Suprapubic skin (tissue), 4 donors: ENCODE data around the gene SLC11A2. TPM values are rescaled to one million over a fixed set of nuclear protein-coding genes. Genes with fewer than 3 reads are reported as not detected.
A peak's percentile ranks its signal among the peaks of the same experiment; 100 is the strongest.

ENCODE experiments used
- DNase-seq, 2 donors: peaks; one replicate each; pipeline ENCODE4 v3.0.0-alpha.2; 2019; ENCODE audit warnings: low spot score in 2 of 2
- H3K27ac ChIP-seq: fragments of 200-600 bp; sonication (generic); one replicate; pipeline ENCODE4 v1.5.1; 2019
- H3K27me3 ChIP-seq: fragments of 200-600 bp; sonication (generic); one replicate; pipeline ENCODE4 v1.5.1; 2019
- H3K36me3 ChIP-seq: fragments of 200-600 bp; sonication (generic); one replicate; pipeline ENCODE4 v1.5.1; 2019
- H3K4me1 ChIP-seq: fragments of 200-600 bp; sonication (generic); one replicate; pipeline ENCODE4 v1.5.1; 2019
- H3K4me3 ChIP-seq: fragments of 200-600 bp; sonication (generic); one replicate; pipeline ENCODE4 v1.5.1; 2019; ENCODE audit warnings: mild to moderate bottlenecking
- H3K9me3 ChIP-seq: fragments of 200-600 bp; sonication (generic); one replicate; pipeline ENCODE4 v1.5.1; 2019
- CTCF ChIP-seq, 2 donors: fragments of 200-600 bp in 1 of 2; fragments of 450-650 bp in 1 of 2; sonication (generic) in 1 of 2; IDR thresholded peaks; one replicate each; pipeline ENCODE4 v1.5.1; 2016 to 2019; ENCODE audit warnings: antibody characterized with exemption in 2 of 2, mild to moderate bottlenecking in 1 of 2, moderate library complexity in 1 of 2
- EP300 ChIP-seq: sonication (generic); formaldehyde crosslinking; IDR thresholded peaks from one replicate; pipeline ENCODE4 v1.6.1; 2017; ENCODE audit warnings: antibody characterized with exemption
- POLR2A ChIP-seq, 2 donors: fragments of 450-650 bp; IDR thresholded peaks; one replicate each; pipeline ENCODE4 v1.6.1; 2017; ENCODE audit warnings: antibody characterized with exemption in 2 of 2, mild to moderate bottlenecking in 2 of 2, moderate library complexity in 2 of 2
- POLR2AphosphoS5 ChIP-seq, 3 donors: sonication (generic); formaldehyde crosslinking; IDR thresholded peaks; one replicate each; pipeline ENCODE4 v1.6.1; 2017; ENCODE audit warnings: antibody characterized with exemption in 3 of 3
- WGBS: methylation state at CpG from one replicate; pipeline ENCODE4 v1.1.5; 2018; 5-methylcytosine and 5-hydroxymethylcytosine counted together
- total RNA-seq, 4 donors: library from RNA; depleted of rRNA; stranded (reverse); fragments of >200 nt; gene quantifications; one replicate each; pipeline ENCODE4 v1.1.0, GENCODE V29; 2016

SLC11A2 gene
- total RNA-seq, 4 donors from 2014 or later, result 39.0 to 108 (median 60.2) TPM

- no peaks in the 10 kb centered on the region for H3K9me3 ChIP-seq
- no peak overlapping the region for H3K4me3 ChIP-seq
- no peak overlapping the region for H3K27ac ChIP-seq
- no peaks in the 10 kb centered on the region for H3K27me3 ChIP-seq
- TF ChIP-seq CTCF (IDR thresholded peaks at IDR 0.05), result no peak
- TF ChIP-seq POLR2A (IDR thresholded peaks at IDR 0.05), result no peak
- TF ChIP-seq POLR2AphosphoS5 (IDR thresholded peaks at IDR 0.05), result no peak
- no peak for TF ChIP-seq EP300
- no peak for DNase-seq
- WGBS, result 69% methylated on average over 2 of the region's 2 CpGs
- peaks cover 85% of the 10 kb centered on the region for H3K36me3 ChIP-seq
- peaks cover 2% of the 10 kb centered on the region for H3K4me1 ChIP-seq
These were observed 28.9 kb upstream of the SLC11A2 start for GRCh38 chr12:51055060-51055459.

- H3K4me3 ChIP-seq, result no peak overlapping the region
- TF ChIP-seq POLR2AphosphoS5 (IDR thresholded peaks at IDR 0.05) (no peak), POLR2A (IDR thresholded peaks at IDR 0.05) (no peak), EP300 (no peak), CTCF (IDR thresholded peaks at IDR 0.05) (no peak)
- H3K4me1 ChIP-seq, result peaks cover 25% of the 10 kb centered on the region
- H3K27me3 ChIP-seq, result no peaks in the 10 kb centered on the region
- H3K27ac ChIP-seq, result no peak overlapping the region
- no peak for DNase-seq
- peaks cover 52% of the 10 kb centered on the region for H3K36me3 ChIP-seq
- H3K9me3 ChIP-seq, result no peaks in the 10 kb centered on the region
- WGBS, result 55% methylated on average over 4 of the region's 4 CpGs
These were observed 25.6 kb upstream of the SLC11A2 start for GRCh38 chr12:51051787-51052186.

- WGBS, result 57% methylated on average over 3 of the region's 3 CpGs
- no peak for DNase-seq
- no peak overlapping the region for H3K27ac ChIP-seq
- peaks cover 26% of the 10 kb centered on the region for H3K4me1 ChIP-seq
- TF ChIP-seq EP300 (no peak), CTCF (IDR thresholded peaks at IDR 0.05) (no peak), POLR2A (IDR thresholded peaks at IDR 0.05) (no peak), POLR2AphosphoS5 (IDR thresholded peaks at IDR 0.05) (no peak)
- no peaks in the 10 kb centered on the region for H3K27me3 ChIP-seq
- no peaks in the 10 kb centered on the region for H3K9me3 ChIP-seq
- peak overlapping the region; percentile 78 for H3K4me3 ChIP-seq
- H3K36me3 ChIP-seq, result peaks cover 30% of the 10 kb centered on the region
These were observed 23.3 kb upstream of the SLC11A2 start for GRCh38 chr12:51049525-51049924.

- DNase-seq, result no peak
These were observed 22.6 kb upstream of the SLC11A2 start for GRCh38 chr12:51048661-51049251.

More at GRCh38 chr12:51048661-51049251, 22.6 kb upstream of the SLC11A2 start:
- peak overlapping the region; percentile 95 for H3K27ac ChIP-seq
- no peaks in the 10 kb centered on the region for H3K27me3 ChIP-seq
- WGBS, result 21% methylated on average over 14 of the region's 14 CpGs
- TF ChIP-seq POLR2A (IDR thresholded peaks at IDR 0.05) (no peak), CTCF (IDR thresholded peaks at IDR 0.05) (no peak)
- peaks cover 22% of the 10 kb centered on the region for H3K36me3 ChIP-seq
- peaks cover 26% of the 10 kb centered on the region for H3K4me1 ChIP-seq
- H3K9me3 ChIP-seq, result no peaks in the 10 kb centered on the region
- H3K4me3 ChIP-seq, result peak overlapping the region; percentile 78
